ENCODE measurements around the gene FRMD3. TPM values are rescaled to one million over a fixed set of nuclear protein-coding genes. Genes with fewer than 3 reads are reported as not detected.

FRMD3 gene
- total and polyA plus RNA-seq, 11 donors, result 28.9 to 195 (median 82.4) TPM

GRCh38 chr9:83410701-83411100, 127.5 kb downstream of the FRMD3 start:
- Histone ChIP-seq H3K4me3 (no peak overlapping the region), H3K4me1 (no peaks in the 10 kb centered on the region), H3K27me3 (no peaks in the 10 kb centered on the region), H3K36me3 (no peaks in the 10 kb centered on the region), H3K27ac (no peak overlapping the region), H3K9me3 (peaks cover 0 to 14% (median 0%) of the 10 kb centered on the region in 12 donors)
- intact Hi-C loops (cut with DNase I), result loop anchor here in 1 of 10 donors (10.0 kb wide), 1 partner anchor 56 kb away; no protein-coding TSS in a partner anchor
- DNase-seq (no peak), ATAC-seq (no peak)
- TF ChIP-seq CTCF (IDR thresholded peaks at IDR 0.05) (no peak), POLR2A (IDR thresholded peaks at IDR 0.05) (no peak)
- WGBS, 4 donors, result 94 to 97% (median 95%) methylated on average over 5 of the region's 5 CpGs

GRCh38 chr9:83406921-83407320, 131.3 kb downstream of the FRMD3 start:
- H3K27ac ChIP-seq, result no peak overlapping the region
- 74 to 93% (median 88%) methylated on average over 3 of the region's 3 CpGs for WGBS, 4 donors
- H3K4me3 ChIP-seq, result no peak overlapping the region
- no peaks in the 10 kb centered on the region for H3K36me3 ChIP-seq
- no peaks in the 10 kb centered on the region for H3K27me3 ChIP-seq
- TF ChIP-seq POLR2A (IDR thresholded peaks at IDR 0.05) (no peak), CTCF (IDR thresholded peaks at IDR 0.05) (no peak)
- H3K4me1 ChIP-seq, result peaks cover 0 to 17% (median 2%) of the 10 kb centered on the region in 12 donors
- ATAC-seq, result no peak
- H3K9me3 ChIP-seq, result peaks cover 0 to 9% (median 0%) of the 10 kb centered on the region in 12 donors
- intact Hi-C loops (cut with DNase I), result no loop called here
- DNase-seq, result no peak

GRCh38 chr9:83405759-83406158, 132.4 kb downstream of the FRMD3 start:
- WGBS, 4 donors, result 71 to 77% (median 72%) methylated on average over 4 of the region's 4 CpGs
- ATAC-seq (peak in 1 of 4 donors; percentile 21), DNase-seq (no peak)
- peaks cover 0 to 17% (median 4%) of the 10 kb centered on the region in 12 donors for H3K4me1 ChIP-seq
- intact Hi-C loops (cut with DNase I), result no loop called here
- H3K36me3 ChIP-seq, result no peaks in the 10 kb centered on the region
- peaks cover 0 to 9% (median 0%) of the 10 kb centered on the region in 12 donors for H3K9me3 ChIP-seq
- H3K27ac ChIP-seq, result no peak overlapping the region
- no peak overlapping the region for H3K4me3 ChIP-seq
- TF ChIP-seq CTCF (IDR thresholded peaks at IDR 0.05) (peak in 2 of 12 donors; percentile 8 to 9), POLR2A (IDR thresholded peaks at IDR 0.05) (no peak)
- H3K27me3 ChIP-seq, result no peaks in the 10 kb centered on the region

- no peaks in the 10 kb centered on the region for H3K36me3 ChIP-seq
- no peak overlapping the region for H3K27ac ChIP-seq
- peaks cover 0 to 17% (median 4%) of the 10 kb centered on the region in 12 donors for H3K4me1 ChIP-seq
- intact Hi-C loops (cut with DNase I), result no loop called here
- H3K9me3 ChIP-seq, result peaks cover 0 to 9% (median 0%) of the 10 kb centered on the region in 12 donors
- DNase-seq (no peak), ATAC-seq (peak in 3 of 4 donors; percentile 20 to 38 (median 36))
- WGBS, 4 donors, result 59 to 64% (median 63%) methylated on average over 10 of the region's 10 CpGs
- no peak overlapping the region for H3K4me3 ChIP-seq
- no peaks in the 10 kb centered on the region for H3K27me3 ChIP-seq
- no peak for TF ChIP-seq CTCF (IDR thresholded peaks at IDR 0.05)
- no peak for TF ChIP-seq POLR2A (IDR thresholded peaks at IDR 0.05)
Measured at GRCh38 chr9:83403527-83404238, 134.5 kb downstream of the FRMD3 start.
